Measurements from ENCODE around the gene MAN1B1. TPM values are rescaled to one million over a fixed set of nuclear protein-coding genes. Genes with fewer than 3 reads are reported as not detected.

MAN1B1 gene
- total and polyA plus RNA-seq, 4 donors = 19.9 to 31.8 (median 26.5) TPM

DNA sequence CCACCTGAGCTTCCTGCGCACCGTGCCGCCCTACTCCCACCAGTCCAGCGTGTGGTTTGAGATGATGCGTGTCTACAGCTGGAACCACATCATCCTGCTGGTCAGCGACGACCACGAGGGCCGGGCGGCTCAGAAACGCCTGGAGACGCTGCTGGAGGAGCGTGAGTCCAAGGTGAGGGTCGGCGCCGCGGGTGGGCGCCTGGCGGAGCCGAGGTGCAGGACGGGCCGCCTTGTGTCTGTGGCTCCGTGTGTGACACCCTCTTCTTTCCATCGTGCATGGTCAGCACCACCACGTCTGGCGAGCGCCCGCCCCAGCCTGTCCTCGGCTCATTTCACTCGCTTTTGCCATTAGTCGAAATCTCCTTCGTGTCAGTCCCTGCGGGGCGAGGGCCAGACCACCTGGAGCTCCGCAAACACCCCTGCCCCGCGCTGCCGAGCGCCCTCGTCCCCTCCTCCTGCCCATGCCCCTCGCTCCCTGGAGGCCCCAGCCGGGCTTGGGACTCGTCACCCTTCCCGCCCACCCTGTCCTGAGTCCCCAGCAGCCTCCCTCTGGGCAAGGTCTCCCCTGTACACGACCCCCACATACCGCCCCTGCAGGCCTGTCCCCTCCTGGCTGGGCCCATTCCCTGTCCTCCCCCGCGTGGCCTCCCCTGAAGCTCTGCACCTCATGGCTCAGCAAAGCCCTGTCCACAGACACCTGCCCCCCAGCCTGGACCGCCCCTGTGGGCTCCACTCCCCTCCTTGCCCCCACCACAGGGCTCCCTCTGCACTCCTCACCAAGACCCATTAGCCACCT lies 59.1 kb downstream of the MAN1B1 start:
- TF ChIP-seq HNF4G (IDR thresholded peaks at IDR 0.05) (no peak), SP1 (IDR thresholded peaks at IDR 0.05) (no peak), GABPA (IDR thresholded peaks at IDR 0.05 in 1 of 2, conservative IDR thresholded peaks at IDR 0.05 in 1 of 2) (no peak), HNF4A (conservative IDR thresholded peaks at IDR 0.05) (no peak), TAF1 (conservative IDR thresholded peaks at IDR 0.05) (no peak), NR2F2 (IDR thresholded peaks at IDR 0.05) (no peak), JUND (IDR thresholded peaks at IDR 0.05) (no peak), FOXA2 (IDR thresholded peaks at IDR 0.05) (no peak), FOXA1 (IDR thresholded peaks at IDR 0.05) (no peak), RXRA (IDR thresholded peaks at IDR 0.05) (no peak), RAD21 (IDR thresholded peaks at IDR 0.05) (no peak), EGR1 (IDR thresholded peaks at IDR 0.05; ENCODE audit: low read depth in 2 of 2) (no peak)
- TF ChIP-seq, protein P1, sequence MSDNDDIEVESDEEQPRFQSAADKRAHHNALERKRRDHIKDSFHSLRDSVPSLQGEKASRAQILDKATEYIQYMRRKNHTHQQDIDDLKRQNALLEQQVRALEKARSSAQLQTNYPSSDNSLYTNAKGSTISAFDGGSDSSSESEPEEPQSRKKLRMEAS (IDR thresholded peaks at IDR 0.05) = no peak
- TF ChIP-seq, protein P2, sequence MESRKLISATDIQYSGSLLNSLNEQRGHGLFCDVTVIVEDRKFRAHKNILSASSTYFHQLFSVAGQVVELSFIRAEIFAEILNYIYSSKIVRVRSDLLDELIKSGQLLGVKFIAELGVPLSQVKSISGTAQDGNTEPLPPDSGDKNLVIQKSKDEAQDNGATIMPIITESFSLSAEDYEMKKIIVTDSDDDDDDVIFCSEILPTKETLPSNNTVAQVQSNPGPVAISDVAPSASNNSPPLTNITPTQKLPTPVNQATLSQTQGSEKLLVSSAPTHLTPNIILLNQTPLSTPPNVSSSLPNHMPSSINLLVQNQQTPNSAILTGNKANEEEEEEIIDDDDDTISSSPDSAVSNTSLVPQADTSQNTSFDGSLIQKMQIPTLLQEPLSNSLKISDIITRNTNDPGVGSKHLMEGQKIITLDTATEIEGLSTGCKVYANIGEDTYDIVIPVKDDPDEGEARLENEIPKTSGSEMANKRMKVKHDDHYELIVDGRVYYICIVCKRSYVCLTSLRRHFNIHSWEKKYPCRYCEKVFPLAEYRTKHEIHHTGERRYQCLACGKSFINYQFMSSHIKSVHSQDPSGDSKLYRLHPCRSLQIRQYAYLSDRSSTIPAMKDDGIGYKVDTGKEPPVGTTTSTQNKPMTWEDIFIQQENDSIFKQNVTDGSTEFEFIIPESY (IDR thresholded peaks at IDR 0.05) = no peak
- TF ChIP-seq, protein P3, sequence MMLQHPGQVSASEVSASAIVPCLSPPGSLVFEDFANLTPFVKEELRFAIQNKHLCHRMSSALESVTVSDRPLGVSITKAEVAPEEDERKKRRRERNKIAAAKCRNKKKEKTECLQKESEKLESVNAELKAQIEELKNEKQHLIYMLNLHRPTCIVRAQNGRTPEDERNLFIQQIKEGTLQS (IDR thresholded peaks at IDR 0.05) = no peak
- TF ChIP-seq, protein P4, sequence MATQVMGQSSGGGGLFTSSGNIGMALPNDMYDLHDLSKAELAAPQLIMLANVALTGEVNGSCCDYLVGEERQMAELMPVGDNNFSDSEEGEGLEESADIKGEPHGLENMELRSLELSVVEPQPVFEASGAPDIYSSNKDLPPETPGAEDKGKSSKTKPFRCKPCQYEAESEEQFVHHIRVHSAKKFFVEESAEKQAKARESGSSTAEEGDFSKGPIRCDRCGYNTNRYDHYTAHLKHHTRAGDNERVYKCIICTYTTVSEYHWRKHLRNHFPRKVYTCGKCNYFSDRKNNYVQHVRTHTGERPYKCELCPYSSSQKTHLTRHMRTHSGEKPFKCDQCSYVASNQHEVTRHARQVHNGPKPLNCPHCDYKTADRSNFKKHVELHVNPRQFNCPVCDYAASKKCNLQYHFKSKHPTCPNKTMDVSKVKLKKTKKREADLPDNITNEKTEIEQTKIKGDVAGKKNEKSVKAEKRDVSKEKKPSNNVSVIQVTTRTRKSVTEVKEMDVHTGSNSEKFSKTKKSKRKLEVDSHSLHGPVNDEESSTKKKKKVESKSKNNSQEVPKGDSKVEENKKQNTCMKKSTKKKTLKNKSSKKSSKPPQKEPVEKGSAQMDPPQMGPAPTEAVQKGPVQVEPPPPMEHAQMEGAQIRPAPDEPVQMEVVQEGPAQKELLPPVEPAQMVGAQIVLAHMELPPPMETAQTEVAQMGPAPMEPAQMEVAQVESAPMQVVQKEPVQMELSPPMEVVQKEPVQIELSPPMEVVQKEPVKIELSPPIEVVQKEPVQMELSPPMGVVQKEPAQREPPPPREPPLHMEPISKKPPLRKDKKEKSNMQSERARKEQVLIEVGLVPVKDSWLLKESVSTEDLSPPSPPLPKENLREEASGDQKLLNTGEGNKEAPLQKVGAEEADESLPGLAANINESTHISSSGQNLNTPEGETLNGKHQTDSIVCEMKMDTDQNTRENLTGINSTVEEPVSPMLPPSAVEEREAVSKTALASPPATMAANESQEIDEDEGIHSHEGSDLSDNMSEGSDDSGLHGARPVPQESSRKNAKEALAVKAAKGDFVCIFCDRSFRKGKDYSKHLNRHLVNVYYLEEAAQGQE (IDR thresholded peaks at IDR 0.05) = no peak

DNA sequence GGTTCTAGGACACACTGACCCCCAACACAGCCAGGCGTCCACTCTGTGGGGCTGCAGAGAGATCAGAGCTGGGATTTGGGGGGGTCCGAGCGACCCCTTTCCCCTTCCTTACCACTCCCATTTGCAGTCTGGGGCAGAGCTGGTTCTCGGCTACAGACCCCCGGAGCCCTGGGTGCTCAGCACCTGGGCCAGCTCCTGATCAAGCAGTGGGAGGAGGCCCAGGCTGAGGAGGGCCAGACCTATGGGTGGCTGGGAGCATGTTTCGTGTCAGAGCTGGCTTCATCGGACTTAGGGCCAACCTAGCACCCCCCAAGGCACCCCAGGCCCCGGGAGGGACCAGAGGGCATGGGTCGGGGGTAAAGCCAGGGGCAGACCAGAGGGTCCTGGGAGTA lies 59.7 kb downstream of the MAN1B1 start:
- TF ChIP-seq FOXA1 (IDR thresholded peaks at IDR 0.05) = no peak
- no peak for TF ChIP-seq FOXA2 (IDR thresholded peaks at IDR 0.05)
- TF ChIP-seq, protein P3 (IDR thresholded peaks at IDR 0.05) = no peak
- no peak for TF ChIP-seq HNF4G (IDR thresholded peaks at IDR 0.05)
- Histone ChIP-seq H3K27me3 (ENCODE audit: control insufficient read depth in 4 of 4, insufficient read depth in 4 of 4, low read length in 3 of 4) (peaks cover 0 to 5% (median 3%) of the 10 kb centered on the region in 4 donors), H3K9ac (ENCODE audit: low read depth in 1 of 2, low read length in 2 of 2) (no peak overlapping the region)

More for the DNA sequence above, 59.1 kb downstream of the MAN1B1 start:
- Histone ChIP-seq H3K27ac (ENCODE audit: low read depth in 1 of 2, low read length in 2 of 2) (no peak overlapping the region), H3K27me3 (ENCODE audit: control insufficient read depth in 4 of 4, insufficient read depth in 4 of 4, low read length in 3 of 4) (peaks cover 0 to 5% (median 3%) of the 10 kb centered on the region in 4 donors), H3K4me3 (ENCODE audit: low read depth in 1 of 3, low read length in 3 of 3) (no peak overlapping the region), H3K36me3 (ENCODE audit: control insufficient read depth in 4 of 4, insufficient read depth in 3 of 4, low read depth in 1 of 4, low read length in 3 of 4) (no peaks in the 10 kb centered on the region), H3K9ac (ENCODE audit: low read depth in 1 of 2, low read length in 2 of 2) (no peak overlapping the region), H3K4me1 (ENCODE audit: control insufficient read depth in 4 of 4, insufficient read depth in 4 of 4, low read length in 3 of 4) (no peaks in the 10 kb centered on the region), H3K9me3 (ENCODE audit: control insufficient read depth in 4 of 4, low read length in 3 of 4) (no peaks in the 10 kb centered on the region)
- 56% methylated on average over 49 of the region's 49 CpGs for WGBS
- no peak for DNase-seq (ENCODE audit: low spot score)

More for the DNA sequence above, 59.7 kb downstream of the MAN1B1 start:
- Histone ChIP-seq H3K4me1 (ENCODE audit: control insufficient read depth in 4 of 4, insufficient read depth in 4 of 4, low read length in 3 of 4) (no peaks in the 10 kb centered on the region), H3K9me3 (ENCODE audit: control insufficient read depth in 4 of 4, low read length in 3 of 4) (no peaks in the 10 kb centered on the region), H3K4me3 (ENCODE audit: low read depth in 1 of 3, low read length in 3 of 3) (no peak overlapping the region), H3K36me3 (ENCODE audit: control insufficient read depth in 4 of 4, insufficient read depth in 3 of 4, low read depth in 1 of 4, low read length in 3 of 4) (no peaks in the 10 kb centered on the region), H3K27ac (ENCODE audit: low read depth in 1 of 2, low read length in 2 of 2) (no peak overlapping the region)
- WGBS = 61% methylated on average over 9 of the region's 9 CpGs
- no peak for DNase-seq (ENCODE audit: low spot score)
